Esophagus squamous epithelium (tissue), 4 donors: ENCODE results near the gene RAB8B.

ENCODE experiments used
- CTCF ChIP-seq, 6 experiments: fragments of 450-650 bp in 4 of 6; fragments of 200-600 bp in 2 of 6; sonication (generic) in 2 of 6; IDR thresholded peaks; one replicate each; pipeline ENCODE4 v1.5.1; 2016 to 2019; ENCODE audit warnings: antibody characterized with exemption in 6 of 6, mild to moderate bottlenecking in 4 of 6, moderate library complexity in 4 of 6
- POLR2A ChIP-seq, 4 donors: fragments of 450-650 bp; IDR thresholded peaks; one replicate each; pipeline ENCODE4 v1.6.1; 2017; ENCODE audit warnings: antibody characterized with exemption in 4 of 4, mild to moderate bottlenecking in 4 of 4, moderate library complexity in 3 of 4

DNA sequence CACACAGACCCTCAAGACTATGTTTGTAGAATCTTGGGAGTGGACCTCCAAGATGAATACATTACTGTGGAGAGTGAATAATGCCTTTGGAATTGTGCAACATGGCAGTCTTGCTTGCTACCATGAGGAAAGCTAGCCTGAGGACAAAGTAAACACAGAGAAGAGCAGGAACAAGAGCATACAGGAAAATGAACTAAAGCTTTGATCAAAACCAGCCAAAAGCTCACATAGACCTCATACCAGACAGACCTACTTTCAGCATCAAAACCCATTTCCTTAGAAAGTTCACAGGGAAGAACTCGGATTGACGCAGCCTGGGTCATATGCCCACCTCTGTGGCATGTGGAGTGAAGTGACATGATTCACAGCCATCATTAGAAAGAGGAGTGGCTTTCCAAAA is 3.3 kb upstream of the RAB8B start:
- TF ChIP-seq CTCF (IDR thresholded peaks at IDR 0.05) = no peak
- TF ChIP-seq POLR2A (IDR thresholded peaks at IDR 0.05) = no peak
